GM18519 (cell line): Measurements from ENCODE around the gene TRIP11.
"Not testable (repeated sequence)": the region's sequence is repeated elsewhere in the genome, so short reads cannot be mapped to it uniquely, and the experiment has no call there.

Experiments
- ATAC-seq: cut with Tn5 transposase; IDR thresholded peaks from one replicate; pipeline ENCODE4 v1.9.1; 2021; ENCODE audit warnings: mild to moderate bottlenecking, moderate library complexity; ENCODE audit not compliant: unreplicated experiment, low FRiP score

TRIP11 gene

DNA sequence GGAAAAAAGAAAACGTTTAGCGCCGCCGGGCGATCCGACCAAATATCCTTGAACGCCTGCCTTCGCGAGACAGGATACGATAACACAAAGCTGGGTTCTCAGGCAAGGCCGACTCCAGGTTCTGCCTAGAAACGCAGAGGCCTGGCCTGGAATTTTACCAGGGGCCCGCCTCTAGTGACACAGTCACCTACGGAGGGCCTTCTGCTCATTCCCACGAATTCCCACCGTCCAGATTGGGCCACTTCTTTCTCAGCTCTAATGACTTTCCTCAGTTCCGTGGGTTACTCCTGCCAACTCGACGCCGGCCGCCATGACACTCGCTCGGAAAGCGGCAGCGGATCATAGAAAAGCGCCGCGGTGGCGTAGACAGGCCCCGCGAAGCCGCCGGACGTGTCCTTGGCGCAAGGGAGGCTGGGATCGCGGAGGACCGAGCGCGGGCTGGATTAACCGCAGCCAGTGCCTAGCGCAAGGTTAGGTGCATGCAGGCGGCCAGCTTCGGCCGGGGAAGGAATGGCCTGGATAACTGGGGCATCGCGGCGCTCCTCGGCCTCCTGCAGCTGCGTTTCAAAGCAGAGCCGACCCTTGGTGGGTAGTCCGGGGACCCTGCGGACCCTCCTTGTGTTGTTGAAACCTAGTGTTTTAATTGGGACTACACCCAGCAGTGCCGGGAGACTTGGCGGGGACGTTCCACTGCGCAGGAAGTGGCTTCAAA is at the start of gene TRIP11:
TRIP11 (minus strand) TSS at position 341 of the 712 bp plus-strand sequence. CDS start 374 bp downstream, outside the sequence.
- peak; percentile 86 for ATAC-seq

DNA sequence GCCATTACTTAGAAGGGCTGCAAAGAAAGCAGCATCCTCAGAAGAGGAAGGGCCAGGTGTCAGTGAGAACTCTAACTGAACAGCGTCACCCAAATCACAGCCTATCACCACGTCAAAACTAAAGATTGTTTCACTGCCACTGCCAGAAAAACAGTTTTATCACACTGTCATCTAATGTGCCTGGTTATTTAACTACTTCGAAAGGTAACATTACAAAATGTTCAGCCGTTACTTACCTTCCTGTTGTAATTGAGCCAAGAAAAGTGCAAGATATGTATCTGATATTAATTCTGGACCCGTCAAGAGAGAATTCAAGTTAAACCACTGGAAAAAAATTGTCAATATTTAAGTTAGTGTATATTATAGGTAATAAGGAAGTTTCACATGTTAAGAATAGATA is 48.6 kb upstream of the TRIP11 start:
- ATAC-seq: no peak

DNA sequence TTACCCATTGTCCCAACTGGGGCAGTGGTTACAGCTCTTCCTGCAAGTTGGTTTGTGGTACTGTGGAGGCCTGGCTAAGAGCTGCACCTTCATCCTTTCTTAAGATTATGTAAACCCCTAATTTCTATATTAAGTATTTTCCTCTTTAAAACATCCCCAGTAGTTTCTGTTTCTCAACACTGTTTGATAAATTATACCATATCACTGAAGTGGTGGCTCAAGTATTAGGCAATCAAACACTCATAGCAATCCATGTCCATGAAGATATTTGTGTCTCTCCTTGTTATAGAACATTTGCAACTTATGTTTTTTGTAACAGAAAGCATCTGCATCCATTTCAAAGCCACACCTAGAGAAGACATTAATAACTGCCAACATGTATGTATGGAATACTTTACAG is 34.7 kb upstream of the TRIP11 start:
- no peak for ATAC-seq

DNA sequence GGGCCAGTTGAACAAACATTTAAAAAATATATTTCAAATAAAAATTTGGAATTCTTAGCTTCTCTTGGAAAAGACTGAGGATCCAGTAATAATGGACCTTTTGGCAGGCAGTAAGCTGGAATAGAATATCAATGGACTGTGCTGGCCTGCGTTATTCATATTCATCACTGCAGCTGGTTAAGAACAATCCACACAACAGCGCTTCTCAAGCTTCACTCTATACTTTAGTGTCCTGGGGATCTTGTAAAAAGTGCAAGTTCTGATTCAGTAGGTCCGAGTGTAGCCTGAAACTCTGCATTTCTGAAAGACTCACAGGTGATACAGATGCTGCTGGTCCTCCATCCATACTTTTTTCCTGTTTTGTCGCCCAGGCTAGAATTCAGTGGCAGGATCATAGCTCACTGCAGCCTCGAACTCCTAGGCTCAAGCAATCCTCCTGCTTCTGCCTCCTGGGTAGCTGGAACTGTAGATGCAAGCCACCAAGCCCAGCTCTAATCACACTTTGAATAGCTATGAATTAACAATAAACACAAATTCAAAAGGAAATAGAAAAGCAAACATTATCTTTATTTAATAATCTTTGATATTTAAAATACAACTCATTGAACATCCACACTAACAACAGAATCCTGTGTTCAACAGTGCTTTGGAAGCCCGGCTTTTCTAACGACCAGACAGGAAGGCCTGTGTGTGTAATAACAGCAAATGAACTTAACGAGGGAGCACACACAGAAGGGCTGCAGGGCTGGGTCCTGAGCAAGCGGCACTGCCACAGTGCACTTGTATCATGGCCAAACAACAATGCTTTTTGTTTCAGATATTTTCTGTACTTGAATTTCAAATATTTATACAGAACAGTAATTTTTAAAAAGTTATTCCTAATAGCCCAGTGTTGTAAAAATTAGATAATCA is 18.4 kb upstream of the TRIP11 start:
- ATAC-seq: no peak

DNA sequence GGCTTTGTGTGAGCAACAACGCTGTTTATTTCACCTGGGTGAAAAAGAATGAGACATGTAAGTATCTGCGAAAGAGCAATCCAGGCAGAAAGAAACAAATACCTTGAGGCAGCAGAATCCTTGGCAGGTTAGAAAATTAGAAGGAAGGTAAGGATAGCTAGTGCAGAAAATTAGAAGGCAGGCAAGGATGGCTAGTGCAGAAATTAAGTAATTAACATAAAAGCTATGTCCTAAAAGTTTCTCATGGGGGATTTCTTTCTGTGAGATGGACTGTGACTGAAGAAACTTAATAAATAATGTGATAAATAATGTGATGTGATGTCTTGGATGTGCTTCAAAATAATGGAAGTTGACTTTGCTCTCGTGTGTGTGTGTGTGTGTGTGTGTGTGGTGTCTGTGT is 9.9 kb upstream of the TRIP11 start:
- no peak for ATAC-seq

DNA sequence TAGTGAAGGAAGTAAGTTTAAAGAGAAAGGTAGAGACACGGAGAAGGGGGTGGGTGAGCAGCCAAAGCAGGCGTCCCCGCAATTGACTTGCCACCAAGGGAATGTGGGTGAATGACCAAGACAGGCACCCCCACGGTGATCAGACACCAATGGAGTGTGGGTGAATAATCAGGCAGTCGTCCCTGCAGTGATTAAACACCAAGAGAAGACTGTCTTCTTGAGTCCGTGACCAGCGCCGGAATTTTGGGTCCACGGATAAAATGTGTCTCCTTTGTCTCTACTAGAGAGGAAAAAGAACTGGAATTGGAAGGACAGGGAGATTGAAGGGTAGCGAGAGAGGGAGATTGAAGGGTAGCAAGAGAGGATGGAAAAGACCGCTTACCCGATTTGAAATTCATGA is 9.4 kb upstream of the TRIP11 start:
- ATAC-seq: not testable (repeated sequence)

DNA sequence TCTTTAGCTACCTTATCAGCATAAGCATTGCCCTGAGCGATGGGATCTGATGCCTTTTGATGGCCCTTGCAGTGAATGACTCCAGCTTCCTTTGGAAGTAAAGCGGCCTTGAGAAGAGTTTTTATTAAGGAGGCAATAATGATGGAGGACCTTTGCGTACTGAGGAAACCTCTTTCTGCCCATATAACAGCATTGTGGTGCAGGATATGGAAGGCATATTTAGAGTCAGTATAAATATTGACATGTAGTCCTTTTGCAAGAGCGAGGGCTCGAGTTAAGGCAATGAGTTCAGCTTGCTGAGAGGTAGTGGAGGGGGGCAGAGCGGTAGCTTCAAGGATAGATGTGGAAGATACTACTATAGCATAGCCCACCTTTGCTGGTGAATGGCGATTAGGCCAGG is 6.0 kb upstream of the TRIP11 start:
- ATAC-seq: not testable (repeated sequence)

DNA sequence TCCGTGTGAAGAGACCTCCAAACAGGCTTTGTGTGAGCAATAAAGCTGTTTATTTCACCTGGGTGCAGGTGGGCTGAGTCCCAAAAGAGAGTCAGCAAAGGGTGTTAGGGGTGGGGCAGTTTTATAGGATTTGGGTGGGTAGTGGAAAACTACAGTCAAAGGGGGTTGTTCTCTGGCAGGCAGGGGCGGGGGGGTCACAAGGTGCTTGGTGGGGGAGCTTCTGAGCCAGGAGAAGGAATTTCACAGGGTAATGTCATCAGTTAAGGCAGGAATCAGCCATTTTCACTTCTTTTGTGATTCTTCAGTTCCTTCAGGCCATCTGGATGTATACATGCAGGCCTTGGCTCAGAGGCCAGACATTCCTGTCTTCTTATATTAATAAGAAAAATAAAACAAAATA is 1.9 kb upstream of the TRIP11 start:
- ATAC-seq: not testable (repeated sequence)

DNA sequence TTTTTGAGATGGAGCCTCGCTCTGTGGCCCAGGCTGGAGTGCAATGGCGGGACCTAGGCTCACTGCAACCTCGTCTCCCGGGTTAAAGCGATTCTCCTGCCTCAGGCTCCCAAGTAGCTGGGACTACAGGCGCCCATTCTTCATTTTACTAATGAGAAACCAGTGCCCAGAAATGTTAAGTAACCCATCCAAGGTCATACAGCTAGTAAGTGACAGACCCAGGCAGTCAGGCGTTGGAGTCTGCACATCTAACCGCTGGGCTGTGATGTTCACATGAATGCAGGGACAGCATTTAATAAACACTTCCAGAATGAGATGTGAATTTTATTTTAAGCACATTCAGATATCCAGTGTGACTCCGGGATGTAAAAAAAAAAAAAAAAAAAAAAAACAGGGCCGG is 1.3 kb upstream of the TRIP11 start:
- ATAC-seq: no peak

DNA sequence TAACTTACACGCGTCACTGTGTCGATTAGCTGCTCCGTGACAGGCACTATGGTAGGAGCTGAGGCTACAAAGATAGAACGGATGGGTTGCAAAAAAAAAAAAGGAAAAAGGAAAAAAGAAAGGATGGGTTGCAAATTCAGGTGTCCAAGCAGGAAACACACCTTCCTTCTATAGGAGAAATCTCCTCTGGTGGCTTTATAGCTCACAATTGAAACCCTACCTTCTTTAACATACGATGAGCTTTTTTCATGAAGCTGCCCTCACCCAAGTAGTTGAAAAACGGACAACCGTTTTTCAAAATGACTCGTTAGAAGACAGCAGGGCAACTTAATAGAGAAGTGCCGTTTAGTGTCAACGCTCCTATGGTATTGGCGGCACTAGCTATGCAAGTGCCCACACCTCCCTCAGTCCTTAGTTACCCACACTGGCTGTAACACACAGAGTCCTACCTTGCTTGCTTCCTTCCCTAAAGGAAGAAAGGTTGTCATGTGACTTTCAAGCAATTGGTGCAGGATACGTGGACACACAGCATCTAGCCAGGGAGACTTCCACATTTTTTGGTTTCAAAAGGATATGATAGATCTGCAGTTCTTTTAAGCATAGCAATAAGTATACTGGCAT is 682 bp upstream of the TRIP11 start:
- ATAC-seq: peak; percentile 68

DNA sequence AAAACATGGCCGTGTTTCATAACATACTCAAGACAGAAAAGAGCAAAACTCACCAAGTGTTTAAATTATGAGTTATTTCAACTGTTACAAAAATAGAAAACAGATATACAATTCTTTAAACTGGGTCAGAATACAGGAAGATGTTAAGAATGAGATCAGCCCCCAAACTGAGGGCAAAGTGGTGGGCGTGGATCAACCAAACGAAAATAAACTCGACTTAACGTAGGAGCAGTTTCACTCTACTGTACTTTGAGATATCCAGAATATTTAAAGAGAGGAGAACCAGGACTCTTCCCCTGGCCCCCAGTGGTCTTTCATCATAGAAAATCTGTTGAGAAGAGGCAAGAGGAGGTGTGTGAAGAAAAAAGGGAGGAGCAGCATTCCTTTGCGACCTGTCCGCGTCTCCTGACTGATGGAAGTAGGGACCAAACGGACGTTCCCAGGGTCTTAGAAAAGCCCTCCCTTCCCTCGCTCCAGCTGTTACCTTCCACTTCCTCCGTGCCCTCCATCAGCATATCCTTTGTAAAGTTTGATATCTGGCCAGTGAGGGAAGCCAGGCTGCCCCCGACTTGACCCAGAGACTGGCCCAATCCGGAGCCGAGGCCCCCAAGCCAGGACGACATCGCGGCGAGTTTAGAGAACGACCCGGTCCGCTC is 668 bp downstream of the TRIP11 start:
- ATAC-seq: no peak

DNA sequence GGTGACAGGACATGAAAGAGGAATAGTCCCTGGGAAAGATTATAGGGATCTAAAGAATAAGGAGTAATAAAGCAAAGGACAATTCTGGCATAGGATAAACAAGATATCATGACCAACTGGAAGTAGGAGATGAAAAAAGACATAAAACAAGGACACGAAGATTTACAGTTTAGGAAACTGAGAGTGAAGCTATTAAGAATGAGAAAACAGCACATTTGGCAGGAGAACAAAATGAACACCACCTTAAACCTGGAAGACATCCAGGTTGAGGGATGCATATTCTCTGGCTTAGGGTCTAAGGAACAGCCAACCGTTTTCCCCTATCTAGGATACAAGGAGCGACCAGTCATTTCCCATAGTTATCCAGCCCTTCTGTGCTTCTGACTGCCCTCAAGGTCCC is 1.9 kb downstream of the TRIP11 start:
- no peak for ATAC-seq

DNA sequence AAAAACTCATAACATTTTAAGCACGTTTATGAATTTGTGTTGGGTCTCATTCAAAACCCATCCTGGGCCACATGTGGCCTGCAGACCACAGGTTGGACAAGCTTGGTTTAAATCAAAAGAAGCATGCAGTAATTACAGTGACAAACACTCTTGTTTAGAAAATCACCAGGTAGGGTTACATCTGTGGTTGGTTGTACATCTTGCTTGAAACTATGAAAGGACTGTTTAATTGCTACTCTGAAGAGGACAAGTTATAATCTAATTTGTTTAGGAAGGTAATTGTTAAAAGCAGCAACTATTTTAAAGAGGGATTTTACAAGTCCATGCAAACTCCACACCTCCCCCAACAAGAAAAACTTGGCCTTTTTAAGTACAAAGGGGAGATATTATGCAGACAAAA is 4.0 kb downstream of the TRIP11 start:
- ATAC-seq: no peak

DNA sequence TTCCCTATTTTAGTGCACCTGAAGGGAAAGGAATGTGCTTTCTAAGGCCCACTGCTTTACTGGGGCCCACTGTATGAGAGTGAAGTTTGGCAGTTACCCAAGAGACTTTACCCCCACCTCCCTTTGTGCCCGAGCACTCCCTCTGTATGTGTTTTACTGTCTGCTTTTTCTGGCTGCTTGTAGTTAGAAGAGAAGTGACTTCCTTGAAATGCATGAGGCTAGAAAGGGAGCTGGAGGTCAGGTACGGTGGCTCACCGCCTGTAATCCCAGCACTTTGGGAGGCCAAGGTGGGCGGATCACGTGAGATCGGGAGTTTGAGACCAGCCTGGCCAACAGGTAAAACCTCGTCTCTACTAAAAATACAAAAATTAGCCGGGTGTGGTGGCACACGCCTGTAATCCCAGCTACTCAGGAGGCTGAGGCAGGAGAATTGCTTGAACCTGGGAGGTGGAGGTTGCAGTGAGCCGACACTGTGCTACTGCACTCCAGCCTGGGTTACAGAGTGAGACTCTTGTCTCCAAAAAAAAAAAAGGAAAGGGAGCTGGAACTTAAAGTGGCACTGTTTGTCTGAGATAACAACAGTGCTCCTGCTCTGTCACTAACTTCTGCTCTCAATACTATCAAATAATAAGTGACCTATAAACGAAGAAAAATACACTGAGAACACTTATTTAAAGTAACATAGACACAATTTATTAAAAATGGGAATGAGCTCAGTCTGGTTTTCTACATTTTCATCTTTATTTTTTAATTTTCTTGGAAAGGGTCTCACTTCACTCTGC is 5.8 kb downstream of the TRIP11 start:
- ATAC-seq: no peak

DNA sequence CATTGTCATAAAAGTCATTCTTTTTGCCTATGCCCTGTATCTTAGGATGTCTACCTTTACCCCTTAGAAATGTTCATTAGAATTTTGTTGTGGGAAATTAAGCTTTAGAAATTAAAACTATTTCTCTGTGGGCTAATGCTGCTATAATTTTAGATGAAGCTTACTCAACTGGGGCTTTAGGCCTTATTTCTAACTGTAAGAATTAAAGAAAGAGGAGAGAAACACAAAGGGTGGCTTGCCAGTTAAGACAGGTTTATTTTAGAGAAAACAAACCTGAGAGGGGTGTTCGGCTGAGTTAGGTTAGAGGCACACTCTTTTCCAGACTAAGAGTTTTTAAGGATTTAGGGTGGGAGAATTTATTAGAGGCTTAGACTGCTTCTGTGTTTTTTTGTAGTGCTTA is 6.4 kb downstream of the TRIP11 start:
- ATAC-seq: no peak

DNA sequence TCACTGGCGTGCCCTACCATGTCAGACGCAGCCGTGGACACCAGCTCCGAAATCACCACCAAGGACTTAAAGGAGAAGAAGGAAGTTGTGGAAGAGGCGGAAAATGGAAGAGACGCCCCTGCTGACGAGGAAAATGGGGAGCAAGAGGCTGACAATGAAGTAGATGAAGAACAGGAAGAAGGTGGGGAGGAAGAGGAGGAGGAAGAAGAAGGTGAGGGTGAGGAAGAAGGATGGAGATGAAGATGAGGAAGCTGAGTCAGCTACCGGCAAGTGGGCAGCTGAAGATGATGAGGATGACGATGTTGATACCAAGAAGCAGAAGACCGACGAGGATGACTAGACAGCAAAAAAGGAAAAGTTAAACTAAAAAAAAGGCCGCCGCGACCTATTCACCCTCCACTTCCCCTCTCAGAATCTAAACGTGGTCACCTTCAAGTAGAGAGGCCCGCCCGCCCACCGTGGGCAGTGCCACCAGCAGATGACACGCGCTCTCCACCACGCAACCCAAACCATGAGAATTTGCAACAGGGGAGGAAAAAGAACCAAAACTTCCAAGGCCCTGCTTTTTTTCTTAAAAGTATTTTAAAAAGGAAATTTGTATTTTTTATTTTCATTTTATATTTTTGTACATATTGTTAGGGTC is 13.2 kb downstream of the TRIP11 start:
- no peak for ATAC-seq

DNA sequence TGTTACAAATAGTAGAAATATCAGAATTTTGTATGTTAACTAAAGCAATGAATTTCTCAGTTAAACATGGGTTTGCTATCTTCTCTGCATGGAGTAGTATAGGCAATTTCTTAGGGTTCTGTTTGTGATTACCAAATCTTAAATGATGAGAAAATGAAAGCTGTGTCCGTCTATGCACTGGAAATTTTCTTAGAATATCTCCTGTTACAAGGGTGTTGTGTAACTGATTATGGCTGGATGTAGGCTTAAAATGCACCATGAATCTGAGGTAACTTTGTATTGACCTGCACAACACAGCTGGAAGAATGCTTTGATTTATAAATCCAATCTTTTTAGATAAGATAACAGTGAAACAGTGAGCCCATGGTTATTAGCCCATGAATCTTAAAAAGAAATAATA is 17.8 kb downstream of the TRIP11 start:
- no peak for ATAC-seq

DNA sequence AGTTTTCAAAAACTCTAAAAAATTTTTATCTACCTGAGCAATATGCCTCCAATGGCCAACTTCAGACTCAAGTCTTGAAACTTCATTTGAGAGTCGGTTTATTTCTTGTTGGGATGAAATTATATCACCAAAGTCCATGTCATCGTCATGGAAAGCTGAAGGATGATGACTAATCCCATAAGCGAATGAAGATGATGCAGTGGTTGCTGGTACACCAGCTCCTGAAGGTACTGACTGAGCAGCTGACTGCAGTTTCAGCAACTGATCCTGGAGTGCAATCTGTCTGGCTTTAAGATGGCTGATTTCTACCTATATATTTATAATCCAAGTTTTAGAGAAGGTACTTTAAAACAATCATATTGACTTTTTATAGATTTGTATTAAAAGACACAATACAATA is 18.3 kb downstream of the TRIP11 start:
- no peak for ATAC-seq

DNA sequence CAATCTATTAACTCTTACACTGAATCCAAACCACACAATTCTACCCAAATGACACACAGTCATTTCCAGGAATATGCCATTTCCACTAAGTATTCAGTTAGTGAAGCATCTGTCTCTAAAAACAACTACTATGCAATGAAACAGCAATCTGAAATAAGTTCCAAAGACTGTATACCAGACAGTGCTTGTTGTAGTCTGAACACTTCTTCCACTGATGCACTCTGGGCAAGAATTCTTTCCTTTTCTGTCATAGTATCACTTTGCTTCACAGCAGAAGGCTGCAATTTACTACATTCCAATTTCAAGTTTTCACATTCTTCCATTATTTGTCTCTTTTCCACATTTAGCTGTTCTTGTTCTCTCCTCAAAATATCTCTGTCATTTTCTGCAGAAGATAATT is 25.8 kb downstream of the TRIP11 start:
- ATAC-seq: no peak
